Brain microvascular endothelial cell (primary cell): ENCODE data around the gene PAK1.

Experiments used
- DNase-seq: peaks from one replicate; pipeline ENCODE4 v3.0.0-alpha.2; 2020
- H3K27ac ChIP-seq: fragments of 250-450 bp; sonication (Bioruptor Pico); 2 replicates; pipeline ENCODE4 v1.5.1; 2020; ENCODE audit warnings: mild to moderate bottlenecking, moderate library complexity
- H3K27me3 ChIP-seq: fragments of 250-450 bp; sonication (Bioruptor Pico); replicated peaks from 2 replicates; pipeline ENCODE4 v1.5.1; 2020; ENCODE audit warnings: mild to moderate bottlenecking
- H3K36me3 ChIP-seq: fragments of 250-450 bp; sonication (Bioruptor Pico); replicated peaks from 2 replicates; pipeline ENCODE4 v1.5.1; 2020; ENCODE audit warnings: mild to moderate bottlenecking
- H3K4me3 ChIP-seq: 2 replicates; pipeline ENCODE4 v1.5.1; 2011; ENCODE audit warnings: low read depth, mild to moderate bottlenecking, control low read depth, low read length, moderate library complexity
- in situ Hi-C: cut with HindIII; loops from 2 replicates; pipeline ENCODE4 v1.10.0; 2017; ENCODE audit warnings: low sequenced_read_pairs, low pct_ligation_motif_present
- TF ChIP-seq, protein P1 (sequence below): IDR thresholded peaks from 2 replicates; pipeline ENCODE4 v1.5.1; 2011; ENCODE audit warnings: low read depth, mild to moderate bottlenecking, moderate library complexity, low read length, control low read depth, inconsistent platforms; ENCODE audit errors: missing control alignments

Gene PAK1

DNA sequence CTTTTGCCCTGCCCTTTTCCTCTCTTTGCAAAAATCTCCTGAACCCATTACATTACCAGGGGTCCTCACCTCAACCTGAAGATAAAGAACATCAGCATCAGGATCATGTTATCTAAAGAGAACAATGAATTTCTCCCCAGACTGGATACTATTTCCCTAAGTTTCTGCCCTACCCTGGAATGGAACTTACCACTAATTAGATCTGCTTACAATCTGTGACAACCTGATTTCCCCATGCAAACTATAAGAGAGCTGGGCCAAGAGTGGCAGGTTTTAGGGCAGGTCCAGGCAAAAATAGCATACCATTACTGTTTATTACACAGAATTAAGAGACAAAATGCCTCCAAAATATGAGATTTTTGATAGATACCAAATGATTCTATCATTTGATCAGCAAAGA is 114.4 kb downstream of the PAK1 start:
- TF ChIP-seq, protein P1, sequence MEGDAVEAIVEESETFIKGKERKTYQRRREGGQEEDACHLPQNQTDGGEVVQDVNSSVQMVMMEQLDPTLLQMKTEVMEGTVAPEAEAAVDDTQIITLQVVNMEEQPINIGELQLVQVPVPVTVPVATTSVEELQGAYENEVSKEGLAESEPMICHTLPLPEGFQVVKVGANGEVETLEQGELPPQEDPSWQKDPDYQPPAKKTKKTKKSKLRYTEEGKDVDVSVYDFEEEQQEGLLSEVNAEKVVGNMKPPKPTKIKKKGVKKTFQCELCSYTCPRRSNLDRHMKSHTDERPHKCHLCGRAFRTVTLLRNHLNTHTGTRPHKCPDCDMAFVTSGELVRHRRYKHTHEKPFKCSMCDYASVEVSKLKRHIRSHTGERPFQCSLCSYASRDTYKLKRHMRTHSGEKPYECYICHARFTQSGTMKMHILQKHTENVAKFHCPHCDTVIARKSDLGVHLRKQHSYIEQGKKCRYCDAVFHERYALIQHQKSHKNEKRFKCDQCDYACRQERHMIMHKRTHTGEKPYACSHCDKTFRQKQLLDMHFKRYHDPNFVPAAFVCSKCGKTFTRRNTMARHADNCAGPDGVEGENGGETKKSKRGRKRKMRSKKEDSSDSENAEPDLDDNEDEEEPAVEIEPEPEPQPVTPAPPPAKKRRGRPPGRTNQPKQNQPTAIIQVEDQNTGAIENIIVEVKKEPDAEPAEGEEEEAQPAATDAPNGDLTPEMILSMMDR = no peak
- no peak overlapping the region for H3K4me3 ChIP-seq
- DNase-seq = no peak
- no peak overlapping the region for H3K27ac ChIP-seq
- H3K27me3 ChIP-seq = no peaks in the 10 kb centered on the region
- in situ Hi-C loops = no loop called here
- H3K36me3 ChIP-seq = no peaks in the 10 kb centered on the region

DNA sequence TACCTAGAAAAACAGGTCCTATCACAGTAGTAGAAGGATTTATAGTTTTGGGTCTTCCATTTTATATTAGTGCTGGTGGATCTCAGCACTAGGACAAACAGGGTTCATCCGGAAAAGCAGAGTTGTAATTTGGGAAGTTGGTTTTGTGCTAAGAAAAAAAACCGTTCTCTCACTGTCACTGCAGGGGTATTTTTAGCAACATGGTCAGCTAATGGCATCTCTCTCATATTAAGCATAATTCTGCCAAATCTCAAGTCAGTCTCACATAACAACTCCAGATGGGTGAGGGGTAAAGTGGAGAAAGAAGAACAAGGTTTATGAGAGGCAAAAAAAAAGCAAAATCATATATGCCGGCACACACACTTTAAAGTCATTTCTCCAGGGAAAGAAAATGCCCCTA is 120.8 kb downstream of the PAK1 start:
- H3K4me3 ChIP-seq = no peak overlapping the region
- no peak for DNase-seq
- TF ChIP-seq, protein P1 = no peak
- no peak overlapping the region for H3K27ac ChIP-seq
- in situ Hi-C loops = no loop called here
- no peaks in the 10 kb centered on the region for H3K27me3 ChIP-seq
- H3K36me3 ChIP-seq = no peaks in the 10 kb centered on the region

- Histone ChIP-seq H3K4me3 (no peak overlapping the region), H3K36me3 (no peaks in the 10 kb centered on the region), H3K27me3 (no peaks in the 10 kb centered on the region), H3K27ac (no peak overlapping the region)
- in situ Hi-C loops = no loop called here
- no peak for DNase-seq
- TF ChIP-seq, protein P1 = no peak
Observed at GRCh38 chr11:77351281-77351886, 122.5 kb downstream of the PAK1 start.

GRCh38 chr11:77347948-77348347 is 125.9 kb downstream of the PAK1 start:
- TF ChIP-seq, protein P1 = no peak
- Histone ChIP-seq H3K4me3 (no peak overlapping the region), H3K27ac (no peak overlapping the region), H3K27me3 (no peaks in the 10 kb centered on the region), H3K36me3 (no peaks in the 10 kb centered on the region)
- in situ Hi-C loops = no loop called here
- no peak for DNase-seq

GRCh38 chr11:77346906-77347603 is 126.8 kb downstream of the PAK1 start:
- Histone ChIP-seq H3K4me3 (no peak overlapping the region), H3K27me3 (no peaks in the 10 kb centered on the region), H3K36me3 (no peaks in the 10 kb centered on the region), H3K27ac (peak overlapping the region; percentile 35)
- in situ Hi-C loops = no loop called here
- TF ChIP-seq, protein P1 = no peak
- DNase-seq = peak; percentile 67
